Peyer's patch (tissue), 4 donors: ENCODE measurements around the gene TMEM266.

ENCODE experiments used
- POLR2A ChIP-seq, 2 donors: fragments of 450-650 bp; IDR thresholded peaks; one replicate each; pipeline ENCODE4 v1.5.1; 2017; ENCODE audit warnings: antibody characterized with exemption in 2 of 2, mild to moderate bottlenecking in 2 of 2, moderate library complexity in 2 of 2
- TF ChIP-seq, protein P1 (sequence below), 6 experiments: fragments of 450-650 bp in 4 of 6; fragments of 200-600 bp in 2 of 6; sonication (generic) in 1 of 6; IDR thresholded peaks; one replicate each; pipeline ENCODE4 v1.5.1; 2017 to 2019; ENCODE audit warnings: antibody characterized with exemption in 6 of 6, mild to moderate bottlenecking in 3 of 6, moderate library complexity in 1 of 6

DNA sequence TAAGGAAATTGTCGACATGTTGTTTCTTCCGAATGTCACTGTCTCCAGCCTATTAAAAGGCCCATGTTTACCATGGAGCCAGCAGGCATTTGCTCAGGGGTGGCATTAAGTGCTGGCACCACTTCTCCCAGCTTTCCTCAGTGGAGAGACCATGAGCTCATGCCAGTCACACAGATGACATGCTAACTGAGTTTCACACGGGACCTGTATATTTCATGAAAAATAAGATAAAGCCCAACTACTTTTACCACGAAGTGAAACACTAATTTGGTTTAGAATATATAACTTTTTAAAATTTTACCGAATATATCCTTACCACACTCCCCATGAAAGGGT lies 158.1 kb downstream of the TMEM266 start:
- no peak for TF ChIP-seq POLR2A (IDR thresholded peaks at IDR 0.05)
- TF ChIP-seq, protein P1, sequence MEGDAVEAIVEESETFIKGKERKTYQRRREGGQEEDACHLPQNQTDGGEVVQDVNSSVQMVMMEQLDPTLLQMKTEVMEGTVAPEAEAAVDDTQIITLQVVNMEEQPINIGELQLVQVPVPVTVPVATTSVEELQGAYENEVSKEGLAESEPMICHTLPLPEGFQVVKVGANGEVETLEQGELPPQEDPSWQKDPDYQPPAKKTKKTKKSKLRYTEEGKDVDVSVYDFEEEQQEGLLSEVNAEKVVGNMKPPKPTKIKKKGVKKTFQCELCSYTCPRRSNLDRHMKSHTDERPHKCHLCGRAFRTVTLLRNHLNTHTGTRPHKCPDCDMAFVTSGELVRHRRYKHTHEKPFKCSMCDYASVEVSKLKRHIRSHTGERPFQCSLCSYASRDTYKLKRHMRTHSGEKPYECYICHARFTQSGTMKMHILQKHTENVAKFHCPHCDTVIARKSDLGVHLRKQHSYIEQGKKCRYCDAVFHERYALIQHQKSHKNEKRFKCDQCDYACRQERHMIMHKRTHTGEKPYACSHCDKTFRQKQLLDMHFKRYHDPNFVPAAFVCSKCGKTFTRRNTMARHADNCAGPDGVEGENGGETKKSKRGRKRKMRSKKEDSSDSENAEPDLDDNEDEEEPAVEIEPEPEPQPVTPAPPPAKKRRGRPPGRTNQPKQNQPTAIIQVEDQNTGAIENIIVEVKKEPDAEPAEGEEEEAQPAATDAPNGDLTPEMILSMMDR (IDR thresholded peaks at IDR 0.05): no peak
